Type B pancreatic cell (in vitro differentiated cells): ENCODE data around the gene ATP2A3. TPM values are rescaled to one million over a fixed set of nuclear protein-coding genes. Genes with fewer than 3 reads are reported as not detected.

Source experiments
- DNase-seq: peaks from one replicate; pipeline ENCODE4 v3.0.0; 2021; ENCODE audit warnings: mixed read lengths; ENCODE audit not compliant: unreplicated experiment; ENCODE audit errors: extremely low spot score
- H3K27ac Mint-ChIP-seq: 2 replicates; pipeline ENCODE4 v1.8.0; 2021; ENCODE audit warnings: mild to moderate bottlenecking, mixed read lengths
- H3K27me3 Mint-ChIP-seq: 2 replicates; pipeline ENCODE4 v1.8.0; 2021; ENCODE audit warnings: mixed read lengths
- H3K36me3 Mint-ChIP-seq: 2 replicates; pipeline ENCODE4 v1.8.0; 2021; ENCODE audit warnings: mixed read lengths
- H3K4me1 Mint-ChIP-seq: one replicate; pipeline ENCODE4 v1.8.0; 2021; ENCODE audit warnings: mixed read lengths; ENCODE audit not compliant: unreplicated experiment
- H3K4me3 Mint-ChIP-seq: 2 replicates; pipeline ENCODE4 v1.8.0; 2021; ENCODE audit warnings: mild to moderate bottlenecking, mixed read lengths
- H3K9me3 Mint-ChIP-seq: 2 replicates; pipeline ENCODE4 v1.8.0; 2021; ENCODE audit warnings: mixed read lengths
- total RNA-seq: library from RNA; stranded (reverse); gene quantifications from 2 replicates; pipeline ENCODE4 v1.2.1, GENCODE V29; 2021; ENCODE audit warnings: low replicate concordance
- TF ChIP-seq, protein P1 (sequence below): fragments of 200-600 bp; sonication (generic); conservative IDR thresholded peaks from 2 replicates; pipeline ENCODE4 v1.5.0; 2021; ENCODE audit warnings: antibody characterized with exemption, mild to moderate bottlenecking

Gene ATP2A3
- total RNA-seq, 1 donor from 2014 or later: 33.2 TPM

DNA sequence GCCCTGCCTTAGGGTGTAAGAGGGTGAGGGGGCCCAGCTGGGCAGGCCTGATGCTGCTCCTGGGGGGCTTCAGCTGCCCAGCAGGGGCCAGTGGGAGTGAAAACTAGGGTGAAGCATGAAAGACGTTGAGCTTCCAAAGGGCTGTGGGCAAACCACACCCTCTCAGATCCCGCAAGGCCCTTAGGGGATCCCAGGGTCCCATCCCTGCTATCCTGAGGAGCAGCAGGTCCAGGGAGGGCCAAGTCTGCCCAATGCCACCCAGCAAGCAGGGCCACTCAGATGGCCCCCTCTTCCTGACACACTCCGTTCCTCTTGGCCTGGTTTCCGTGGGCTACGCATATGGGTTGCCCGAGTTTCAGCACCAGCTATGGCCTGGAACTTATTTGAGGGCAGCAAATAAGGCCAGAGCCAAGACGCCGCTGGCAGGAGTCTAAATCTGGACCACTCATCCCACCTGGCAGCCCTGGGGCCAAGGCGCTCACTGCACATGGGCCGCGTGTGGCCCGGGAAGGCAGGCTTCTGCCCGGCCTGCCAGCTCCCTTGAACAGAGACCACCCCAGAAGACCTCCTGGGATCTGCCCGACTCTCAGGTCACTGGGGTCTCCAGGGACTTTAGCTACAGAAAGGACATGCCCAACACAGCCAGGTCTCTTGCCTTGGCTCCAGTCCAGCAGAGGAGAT, 4.2 kb downstream of the ATP2A3 start:
- no peak for DNase-seq
- H3K9me3 Mint-ChIP-seq: no peaks in the 10 kb centered on the region
- H3K4me1 Mint-ChIP-seq: peaks cover 27% of the 10 kb centered on the region
- no peaks in the 10 kb centered on the region for H3K36me3 Mint-ChIP-seq
- H3K27me3 Mint-ChIP-seq: peaks cover 39% of the 10 kb centered on the region
- TF ChIP-seq, protein P1, sequence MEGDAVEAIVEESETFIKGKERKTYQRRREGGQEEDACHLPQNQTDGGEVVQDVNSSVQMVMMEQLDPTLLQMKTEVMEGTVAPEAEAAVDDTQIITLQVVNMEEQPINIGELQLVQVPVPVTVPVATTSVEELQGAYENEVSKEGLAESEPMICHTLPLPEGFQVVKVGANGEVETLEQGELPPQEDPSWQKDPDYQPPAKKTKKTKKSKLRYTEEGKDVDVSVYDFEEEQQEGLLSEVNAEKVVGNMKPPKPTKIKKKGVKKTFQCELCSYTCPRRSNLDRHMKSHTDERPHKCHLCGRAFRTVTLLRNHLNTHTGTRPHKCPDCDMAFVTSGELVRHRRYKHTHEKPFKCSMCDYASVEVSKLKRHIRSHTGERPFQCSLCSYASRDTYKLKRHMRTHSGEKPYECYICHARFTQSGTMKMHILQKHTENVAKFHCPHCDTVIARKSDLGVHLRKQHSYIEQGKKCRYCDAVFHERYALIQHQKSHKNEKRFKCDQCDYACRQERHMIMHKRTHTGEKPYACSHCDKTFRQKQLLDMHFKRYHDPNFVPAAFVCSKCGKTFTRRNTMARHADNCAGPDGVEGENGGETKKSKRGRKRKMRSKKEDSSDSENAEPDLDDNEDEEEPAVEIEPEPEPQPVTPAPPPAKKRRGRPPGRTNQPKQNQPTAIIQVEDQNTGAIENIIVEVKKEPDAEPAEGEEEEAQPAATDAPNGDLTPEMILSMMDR: no peak
- peak overlapping the region; percentile 61 for H3K4me3 Mint-ChIP-seq
- H3K27ac Mint-ChIP-seq: peak overlapping the region; percentile 69

DNA sequence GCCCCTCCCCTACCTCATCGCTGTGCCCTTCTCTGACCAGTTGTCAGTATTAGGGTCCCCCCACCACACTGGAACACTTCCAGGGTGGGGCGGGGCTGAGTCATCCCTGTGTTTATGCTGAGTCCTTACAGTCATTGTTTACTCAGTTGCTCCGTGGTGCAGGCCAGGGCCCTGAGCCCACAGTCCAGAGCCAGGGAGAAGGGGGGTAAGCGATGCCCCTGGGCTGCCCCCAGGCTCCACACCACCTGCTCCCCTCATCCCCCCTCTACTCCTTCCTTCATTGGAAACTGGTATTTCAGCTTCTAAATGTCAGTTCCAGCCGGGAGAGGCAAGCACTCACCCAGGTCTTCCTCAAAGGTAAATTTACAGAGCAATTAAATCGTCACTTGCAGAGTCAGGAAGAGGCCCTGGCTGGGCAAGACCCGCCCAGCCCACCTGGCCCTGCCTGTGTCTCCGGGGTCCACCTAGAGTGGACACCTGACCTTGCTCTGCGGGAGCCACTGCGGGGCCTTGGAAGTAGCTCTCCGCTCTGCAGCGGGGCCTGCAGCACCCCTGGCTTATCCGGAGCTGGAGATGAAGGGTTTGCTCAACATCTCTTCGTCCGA, 4.8 kb downstream of the ATP2A3 start:
- TF ChIP-seq, protein P1: no peak
- peak overlapping the region; percentile 61 for H3K4me3 Mint-ChIP-seq
- DNase-seq: no peak
- peak overlapping the region; percentile 69 for H3K27ac Mint-ChIP-seq
- H3K36me3 Mint-ChIP-seq: no peaks in the 10 kb centered on the region
- H3K9me3 Mint-ChIP-seq: no peaks in the 10 kb centered on the region
- peaks cover 33% of the 10 kb centered on the region for H3K27me3 Mint-ChIP-seq
- peaks cover 23% of the 10 kb centered on the region for H3K4me1 Mint-ChIP-seq

DNA sequence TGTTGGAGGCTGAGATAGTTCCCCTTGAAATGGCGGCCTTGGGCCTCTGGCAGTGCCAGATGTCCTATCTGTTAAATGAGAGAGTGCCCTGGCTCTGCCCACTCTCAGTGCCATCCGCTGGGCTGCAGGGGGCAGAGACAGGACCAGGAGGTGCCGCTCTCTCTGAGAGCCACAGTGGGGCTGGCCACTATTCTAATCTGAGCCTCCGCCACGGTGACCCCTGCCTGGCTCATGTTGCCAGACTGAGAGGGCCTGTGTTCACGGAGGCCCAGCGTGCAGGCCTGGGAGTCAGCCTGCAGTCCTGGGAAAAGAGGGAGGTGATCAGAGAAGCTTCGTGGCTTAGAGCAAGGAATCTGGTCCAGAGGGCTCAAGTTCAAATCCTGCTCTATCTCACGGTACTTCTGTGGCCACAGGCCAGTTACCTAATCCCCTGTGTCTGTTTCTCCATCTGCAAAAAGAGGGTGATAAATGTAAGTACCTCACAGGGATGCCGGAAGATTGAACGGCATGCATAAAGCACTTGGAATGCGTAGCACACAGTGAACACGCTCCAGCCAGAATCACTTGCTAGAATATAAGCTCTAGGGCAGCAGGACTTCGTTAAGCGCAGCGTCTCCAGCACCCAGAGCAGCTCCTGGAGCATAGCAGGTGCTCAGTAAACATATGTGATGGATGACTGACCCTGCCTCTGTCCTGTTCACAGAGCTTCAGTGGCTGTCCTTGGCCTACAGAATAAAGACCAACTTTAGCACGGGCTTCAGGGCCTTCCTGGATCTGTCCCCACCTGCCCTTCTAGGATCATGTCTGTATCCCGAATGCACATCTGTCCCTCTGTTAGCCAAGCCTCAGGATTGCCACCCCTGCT, 6.3 kb downstream of the ATP2A3 start:
- peaks cover 28% of the 10 kb centered on the region for H3K27me3 Mint-ChIP-seq
- H3K4me3 Mint-ChIP-seq: no peak overlapping the region
- peak overlapping the region; percentile 44 for H3K27ac Mint-ChIP-seq
- no peak for DNase-seq
- H3K4me1 Mint-ChIP-seq: peaks cover 23% of the 10 kb centered on the region
- no peaks in the 10 kb centered on the region for H3K36me3 Mint-ChIP-seq
- H3K9me3 Mint-ChIP-seq: no peaks in the 10 kb centered on the region
- TF ChIP-seq, protein P1: no peak

DNA sequence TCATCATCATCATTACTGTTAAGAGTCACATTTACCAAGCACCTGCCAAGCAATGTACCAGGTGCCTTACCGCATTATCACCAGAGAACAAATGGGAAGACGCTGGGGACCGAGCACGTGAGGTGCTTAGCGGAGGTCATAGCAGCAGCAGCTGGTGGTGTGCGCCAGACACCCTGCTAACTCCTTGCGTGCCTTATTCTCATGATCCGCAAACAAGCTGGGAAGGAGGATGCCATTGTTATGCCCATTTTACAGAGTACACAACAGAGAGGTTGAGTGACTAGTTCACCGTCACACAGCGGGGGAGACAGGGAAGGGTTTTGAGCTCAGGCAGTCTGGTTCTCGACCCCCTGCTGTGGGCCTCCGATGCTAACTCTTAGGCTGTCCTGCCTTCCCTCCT, 7.3 kb downstream of the ATP2A3 start:
- H3K36me3 Mint-ChIP-seq: no peaks in the 10 kb centered on the region
- peaks cover 23% of the 10 kb centered on the region for H3K4me1 Mint-ChIP-seq
- TF ChIP-seq, protein P1: no peak
- H3K4me3 Mint-ChIP-seq: no peak overlapping the region
- peaks cover 18% of the 10 kb centered on the region for H3K27me3 Mint-ChIP-seq
- DNase-seq: no peak
- peak overlapping the region; percentile 44 for H3K27ac Mint-ChIP-seq
- H3K9me3 Mint-ChIP-seq: no peaks in the 10 kb centered on the region

DNA sequence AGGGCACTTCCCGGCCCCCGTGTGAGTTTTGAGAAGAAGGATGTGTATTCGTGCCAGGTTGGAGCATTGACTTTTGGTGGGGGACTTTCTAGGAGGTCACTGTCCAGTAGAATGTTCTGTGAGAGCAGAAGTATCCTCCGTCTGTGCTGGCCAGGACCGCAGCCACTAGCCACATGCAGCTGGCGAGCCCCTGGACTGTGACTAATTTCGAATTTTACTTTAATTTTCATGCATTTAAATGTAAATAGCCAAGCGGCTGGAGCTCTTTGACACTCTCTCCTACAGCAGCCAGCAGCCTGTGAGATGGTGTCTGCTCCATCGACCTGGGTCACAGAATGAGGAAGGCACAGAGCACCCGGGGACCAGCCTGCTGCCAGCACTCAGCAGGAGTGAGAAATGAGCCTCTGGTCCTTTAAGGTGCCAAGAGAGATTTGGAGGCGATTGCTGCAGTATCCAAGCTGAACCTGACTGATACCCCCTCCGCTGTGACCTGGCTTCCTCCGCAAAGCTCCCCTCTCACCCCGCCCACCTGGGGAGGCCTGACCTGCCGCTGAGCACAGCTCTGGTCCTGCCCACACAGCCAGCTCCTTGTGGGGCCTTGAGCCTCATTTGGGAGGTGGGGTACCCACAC, 7.8 kb downstream of the ATP2A3 start:
- Mint-ChIP-seq H3K27ac (peak overlapping the region; percentile 44), H3K4me1 (peaks cover 23% of the 10 kb centered on the region), H3K4me3 (no peak overlapping the region), H3K36me3 (no peaks in the 10 kb centered on the region), H3K27me3 (peaks cover 13% of the 10 kb centered on the region), H3K9me3 (no peaks in the 10 kb centered on the region)
- TF ChIP-seq, protein P1: no peak
- DNase-seq: no peak
